Astrocyte (in vitro differentiated cells and primary cell): Measurements from ENCODE around the gene TMEM86A. TPM values are rescaled to one million over a fixed set of nuclear protein-coding genes. Genes with fewer than 3 reads are reported as not detected.

Source experiments
- DNase-seq: peaks from one replicate; pipeline ENCODE4 v3.0.0-alpha.2; 2010; ENCODE audit warnings: low read depth
- FAIRE-seq: peaks from 2 replicates; lab custom pipeline; 2011; peaks lifted over from hg19 to GRCh38; lab: Jason Lieb, UNC
- H2AFZ ChIP-seq: 2 replicates; pipeline ENCODE4 v1.6.0; 2012; ENCODE audit warnings: low read depth, low read length, inconsistent platforms
- H3K27ac ChIP-seq: 2 replicates; pipeline ENCODE4 v1.5.1; 2011; ENCODE audit warnings: low read depth, low read length, inconsistent platforms
- H3K27me3 ChIP-seq: 2 replicates; pipeline ENCODE4 v1.6.0; 2011; ENCODE audit warnings: low read length, inconsistent platforms; ENCODE audit not compliant: insufficient read depth
- H3K36me3 ChIP-seq: 2 replicates; pipeline ENCODE4 v1.5.1; 2011; ENCODE audit warnings: low read length, inconsistent platforms; ENCODE audit not compliant: insufficient read depth
- H3K4me1 ChIP-seq: 2 replicates; pipeline ENCODE4 v1.5.1; 2011; ENCODE audit warnings: low read length, inconsistent platforms; ENCODE audit not compliant: insufficient read depth
- H3K4me2 ChIP-seq: 2 replicates; pipeline ENCODE4 v1.6.0; 2012; ENCODE audit warnings: low read length, inconsistent platforms
- H3K4me3 ChIP-seq: 2 replicates; pipeline ENCODE4 v1.5.1; 2011; ENCODE audit warnings: low read depth, mild to moderate bottlenecking, low read length, inconsistent platforms; ENCODE audit not compliant: insufficient read depth
- H3K79me2 ChIP-seq: 2 replicates; pipeline ENCODE4 v1.6.0; 2012; ENCODE audit warnings: mild to moderate bottlenecking, low read length, inconsistent platforms; ENCODE audit not compliant: insufficient read depth
- H3K9ac ChIP-seq: 2 replicates; pipeline ENCODE4 v1.6.0; 2012; ENCODE audit warnings: mild to moderate bottlenecking, low read length, inconsistent platforms
- H3K9me3 ChIP-seq: 2 replicates; pipeline ENCODE4 v1.5.1; 2012; ENCODE audit warnings: low read depth, mild to moderate bottlenecking, low read length, inconsistent platforms; ENCODE audit not compliant: insufficient read depth
- H4K20me1 ChIP-seq: 2 replicates; pipeline ENCODE4 v1.6.0; 2012; ENCODE audit warnings: low read length, inconsistent platforms; ENCODE audit not compliant: insufficient read depth
- H3K27ac Mint-ChIP-seq: one replicate; pipeline ENCODE4 v1.8.0; 2021; ENCODE audit warnings: mild to moderate bottlenecking, mixed read lengths; ENCODE audit not compliant: unreplicated experiment
- H3K27me3 Mint-ChIP-seq: one replicate; pipeline ENCODE4 v1.8.0; 2021; ENCODE audit warnings: low read depth, mixed read lengths; ENCODE audit not compliant: unreplicated experiment
- H3K36me3 Mint-ChIP-seq: one replicate; pipeline ENCODE4 v1.8.0; 2021; ENCODE audit warnings: low read depth, mixed read lengths; ENCODE audit not compliant: unreplicated experiment
- H3K4me1 Mint-ChIP-seq: one replicate; pipeline ENCODE4 v1.8.0; 2021; ENCODE audit warnings: low read depth, mixed read lengths; ENCODE audit not compliant: unreplicated experiment
- H3K4me3 Mint-ChIP-seq: one replicate; pipeline ENCODE4 v1.8.0; 2021; ENCODE audit warnings: mild to moderate bottlenecking, moderate library complexity, mixed read lengths; ENCODE audit not compliant: unreplicated experiment
- H3K9me3 Mint-ChIP-seq: one replicate; pipeline ENCODE4 v1.8.0; 2021; ENCODE audit warnings: mild to moderate bottlenecking, mixed read lengths; ENCODE audit not compliant: unreplicated experiment
- CTCF ChIP-seq: IDR thresholded peaks from 2 replicates; pipeline ENCODE4 v1.5.1; 2011; ENCODE audit warnings: low read depth, mild to moderate bottlenecking, inconsistent platforms, low read length, moderate library complexity; ENCODE audit not compliant: insufficient read depth
- EZH2 ChIP-seq: IDR thresholded peaks from 2 replicates; pipeline ENCODE4 v1.6.1; 2012; ENCODE audit warnings: mild to moderate bottlenecking, low read length, inconsistent platforms; ENCODE audit not compliant: insufficient read depth
- total RNA-seq: library from RNA; stranded (reverse); gene quantifications from 2 replicates; pipeline ENCODE4 v1.2.1, GENCODE V29; 2021

The TMEM86A gene
- total RNA-seq, 1 donor from 2014 or later: 4.0 TPM

DNA sequence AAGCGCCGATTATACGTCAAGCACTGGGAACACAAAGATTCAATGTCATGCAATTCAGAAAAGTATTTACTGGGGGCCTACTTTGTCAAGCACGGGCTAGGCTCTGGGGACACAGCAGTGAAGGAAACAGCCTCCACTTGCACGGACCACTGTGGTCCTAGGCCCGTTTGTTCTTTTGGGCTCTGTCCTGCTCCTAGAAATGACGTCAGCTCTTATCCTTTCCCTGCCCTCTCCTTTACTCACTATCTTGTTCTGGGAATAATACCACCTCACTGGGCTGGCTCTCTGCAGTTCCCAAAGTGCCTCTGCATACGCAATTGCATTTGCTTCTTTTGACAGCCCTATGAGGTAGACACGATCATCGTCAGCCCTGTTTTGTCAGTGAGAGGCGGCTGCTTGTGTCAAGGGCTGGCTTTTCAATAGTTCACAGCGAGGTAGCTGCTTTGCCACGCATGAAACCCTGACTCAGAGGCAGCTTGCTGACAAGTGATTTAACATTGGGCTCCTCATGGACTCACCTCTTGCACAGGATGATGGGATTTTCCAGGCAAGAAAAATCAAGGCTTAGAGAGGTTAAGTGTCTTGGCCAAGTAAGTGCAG, 50.3 kb downstream of the TMEM86A start:
- Mint-ChIP-seq H3K9me3 (no peaks in the 10 kb centered on the region), H3K36me3 (no peaks in the 10 kb centered on the region), H3K4me1 (peaks cover 11% of the 10 kb centered on the region), H3K4me3 (no peak overlapping the region), H3K27me3 (peaks cover 1% of the 10 kb centered on the region), H3K27ac (peak overlapping the region; percentile 55)
- no peak for TF ChIP-seq CTCF
- no peak for TF ChIP-seq EZH2
- Histone ChIP-seq H3K9ac (no peak overlapping the region), H2AFZ (peak overlapping the region; percentile 38), H3K27me3 (no peaks in the 10 kb centered on the region), H3K36me3 (no peaks in the 10 kb centered on the region), H3K27ac (no peak overlapping the region), H3K9me3 (no peaks in the 10 kb centered on the region), H3K4me1 (peaks cover 8% of the 10 kb centered on the region), H3K4me2 (no peak overlapping the region), H3K79me2 (no peaks in the 10 kb centered on the region), H4K20me1 (no peaks in the 10 kb centered on the region), H3K4me3 (no peak overlapping the region)
- no peak for FAIRE-seq
- DNase-seq: peak; percentile 60

DNA sequence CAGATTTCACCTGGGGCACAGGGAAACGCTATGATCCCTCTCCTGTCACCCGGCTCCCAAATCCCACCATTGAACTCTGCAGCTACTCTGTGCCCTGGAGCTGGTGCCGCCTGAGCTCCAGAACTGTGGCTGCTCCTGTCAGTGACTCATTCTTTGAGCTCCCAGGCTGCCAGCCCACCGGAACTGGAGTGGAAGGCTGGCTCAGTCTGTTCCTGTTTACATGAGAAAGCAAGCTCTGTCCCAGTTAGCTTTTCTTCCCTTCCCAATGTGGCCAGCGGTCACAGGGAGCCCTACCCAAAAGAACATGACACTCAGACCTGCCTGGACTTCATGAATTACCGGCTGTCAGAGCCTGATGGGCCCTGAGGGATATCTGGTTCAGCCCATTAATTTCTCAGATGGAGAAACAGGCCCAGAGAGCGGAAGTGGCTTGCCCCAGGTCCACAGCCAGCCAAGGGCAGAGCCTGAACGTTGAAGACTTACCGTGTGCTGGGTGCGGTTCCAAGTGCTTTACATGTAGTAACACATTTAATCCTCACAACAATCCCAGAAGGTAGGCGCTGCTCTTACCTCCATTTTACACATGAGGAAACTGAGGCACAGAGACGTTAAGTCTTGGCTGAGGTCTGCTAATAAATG, 51.2 kb downstream of the TMEM86A start:
- Mint-ChIP-seq H3K4me1 (peaks cover 14% of the 10 kb centered on the region), H3K27ac (peak overlapping the region; percentile 96), H3K36me3 (no peaks in the 10 kb centered on the region), H3K27me3 (peaks cover 1% of the 10 kb centered on the region), H3K4me3 (no peak overlapping the region), H3K9me3 (no peaks in the 10 kb centered on the region)
- TF ChIP-seq EZH2 (no peak), CTCF (no peak)
- Histone ChIP-seq H4K20me1 (no peaks in the 10 kb centered on the region), H3K4me3 (no peak overlapping the region), H3K9ac (peak overlapping the region; percentile 32), H3K36me3 (no peaks in the 10 kb centered on the region), H3K79me2 (no peaks in the 10 kb centered on the region), H3K27ac (peak overlapping the region; percentile 41), H3K4me2 (peak overlapping the region; percentile 46), H3K9me3 (no peaks in the 10 kb centered on the region), H2AFZ (peak overlapping the region; percentile 88), H3K27me3 (no peaks in the 10 kb centered on the region), H3K4me1 (peaks cover 8% of the 10 kb centered on the region)
- DNase-seq (peak; percentile 71), FAIRE-seq (peak; percentile 37)

- peak overlapping the region; percentile 66 for H3K27ac Mint-ChIP-seq
Observed at GRCh38 chr11:18750944-18751343, 52.4 kb downstream of the TMEM86A start.

More at GRCh38 chr11:18750944-18751343, 52.4 kb downstream of the TMEM86A start:
- no peaks in the 10 kb centered on the region for H3K36me3 ChIP-seq
- Mint-ChIP-seq H3K4me3 (no peak overlapping the region), H3K36me3 (no peaks in the 10 kb centered on the region), H3K4me1 (peaks cover 14% of the 10 kb centered on the region), H3K27me3 (peaks cover 1% of the 10 kb centered on the region), H3K9me3 (no peaks in the 10 kb centered on the region)
- FAIRE-seq: no peak
- TF ChIP-seq CTCF (no peak), EZH2 (no peak)
- peaks cover 8% of the 10 kb centered on the region for H3K4me1 ChIP-seq
- no peaks in the 10 kb centered on the region for H3K27me3 ChIP-seq
- no peak overlapping the region for H3K4me3 ChIP-seq
- H3K9ac ChIP-seq: no peak overlapping the region
- H3K27ac ChIP-seq: no peak overlapping the region
- H2AFZ ChIP-seq: no peak overlapping the region
- no peaks in the 10 kb centered on the region for H3K79me2 ChIP-seq
- no peak for DNase-seq
- H4K20me1 ChIP-seq: no peaks in the 10 kb centered on the region
- no peaks in the 10 kb centered on the region for H3K9me3 ChIP-seq
- H3K4me2 ChIP-seq: no peak overlapping the region
